Measurements from ENCODE around the gene NINJ1.
"Not testable (repeated sequence)": the region's sequence is repeated elsewhere in the genome, so short reads cannot be mapped to it uniquely, and the experiment has no call there.

NINJ1 gene

GRCh38 chr9:93148721-93149120 is 14.7 kb upstream of the NINJ1 start:
- DNase-seq (ENCODE audit: extremely low read depth, low read depth) = no peak
- H3K4me3 ChIP-seq (replicated peaks; ENCODE audit: low read depth, low read length) = no peak overlapping the region
- TF ChIP-seq CTCF (IDR thresholded peaks at IDR 0.05; ENCODE audit: low read depth, low read length, missing control alignments) = no peak

- DNase-seq (ENCODE audit: extremely low read depth, low read depth) = no peak
- no peak for TF ChIP-seq CTCF (IDR thresholded peaks at IDR 0.05; ENCODE audit: low read depth, low read length, missing control alignments)
Observed at GRCh38 chr9:93147632-93148031, 13.6 kb upstream of the NINJ1 start.

GRCh38 chr9:93146696-93147095 is 12.6 kb upstream of the NINJ1 start:
- H3K4me3 ChIP-seq (replicated peaks; ENCODE audit: low read depth, low read length); DNase-seq (ENCODE audit: extremely low read depth, low read depth): not testable (repeated sequence)

More at GRCh38 chr9:93147632-93148031, 13.6 kb upstream of the NINJ1 start:
- no peak overlapping the region for H3K4me3 ChIP-seq (replicated peaks; ENCODE audit: low read depth, low read length)

- no peak overlapping the region for H3K4me3 ChIP-seq (replicated peaks; ENCODE audit: low read depth, low read length)
- no peak for TF ChIP-seq CTCF (IDR thresholded peaks at IDR 0.05; ENCODE audit: low read depth, low read length, missing control alignments)
- no peak for DNase-seq (ENCODE audit: extremely low read depth, low read depth)
Observed at GRCh38 chr9:93143830-93144530, 9.9 kb upstream of the NINJ1 start.

- no peak for TF ChIP-seq CTCF (IDR thresholded peaks at IDR 0.05; ENCODE audit: low read depth, low read length, missing control alignments)
- H3K4me3 ChIP-seq (replicated peaks; ENCODE audit: low read depth, low read length) = no peak overlapping the region
- DNase-seq (ENCODE audit: extremely low read depth, low read depth) = no peak
Observed at GRCh38 chr9:93141771-93142483, 7.9 kb upstream of the NINJ1 start.

GRCh38 chr9:93139365-93140182 is 5.5 kb upstream of the NINJ1 start:
- DNase-seq (ENCODE audit: extremely low read depth, low read depth) = no peak
- no peak for TF ChIP-seq CTCF (IDR thresholded peaks at IDR 0.05; ENCODE audit: low read depth, low read length, missing control alignments)
- no peak overlapping the region for H3K4me3 ChIP-seq (replicated peaks; ENCODE audit: low read depth, low read length)

Data from HFF-Myc (cell line).